ENCODE measurements around the gene MED29. TPM values are rescaled to one million over a fixed set of nuclear protein-coding genes. Genes with fewer than 3 reads are reported as not detected.

MED29 gene
- total RNA-seq: 14.2 and 20.1 TPM in 2 replicates

GRCh38 chr19:39390751-39391437 lies at the start of gene MED29, which contains the start of gene PAF1:
Gene MED29, plus strand, starts transcription at chr19:39391378. Its CDS starts 45 bp downstream, at chr19:39391423.
Gene PAF1, minus strand, starts transcription at chr19:39391106. Its CDS starts 242 bp downstream, at chr19:39390864.
- peak; percentile 99 for DNase-seq (ENCODE audit: low read depth, low spot score)

GRCh38 chr19:39341719-39342604 lies 49.2 kb upstream of the MED29 start, which contains the start of gene SAMD4B:
Gene SAMD4B, plus strand, starts transcription at chr19:39342421. Its CDS starts 14,473 bp downstream, at chr19:39356894.
- DNase-seq (ENCODE audit: low read depth, low spot score): peak; percentile 92

- DNase-seq (ENCODE audit: low read depth, low spot score): no peak
These were observed 48.4 kb upstream of the MED29 start for GRCh38 chr19:39342647-39343305.

DNA sequence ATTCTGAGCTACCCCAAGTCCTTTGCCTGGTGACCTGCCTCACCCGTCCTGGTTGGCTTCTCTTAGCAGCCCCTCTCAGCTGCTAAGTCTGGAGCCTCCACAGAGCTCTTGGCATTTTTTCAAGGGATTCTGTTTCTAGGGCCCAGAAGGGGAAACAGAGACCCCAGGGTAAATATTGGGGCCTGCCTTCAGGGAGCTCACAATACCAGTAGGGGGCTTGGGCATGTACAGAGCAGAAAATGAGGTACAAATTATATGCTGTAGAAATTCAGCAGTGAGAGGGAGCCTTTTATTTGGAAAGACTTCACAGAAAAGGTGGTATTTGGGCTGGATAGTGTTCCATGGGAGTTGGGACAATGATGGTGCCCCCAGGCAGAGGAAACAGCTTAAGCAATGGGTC lies 45.2 kb upstream of the MED29 start:
- no peak for DNase-seq (ENCODE audit: low read depth, low spot score)

GRCh38 chr19:39347332-39348164 lies 43.6 kb upstream of the MED29 start:
- DNase-seq (ENCODE audit: low read depth, low spot score): no peak

GRCh38 chr19:39349326-39349725 lies 41.9 kb upstream of the MED29 start:
- no peak for DNase-seq (ENCODE audit: low read depth, low spot score)

GRCh38 chr19:39350156-39350555 lies 41.0 kb upstream of the MED29 start:
- no peak for DNase-seq (ENCODE audit: low read depth, low spot score)

DNA sequence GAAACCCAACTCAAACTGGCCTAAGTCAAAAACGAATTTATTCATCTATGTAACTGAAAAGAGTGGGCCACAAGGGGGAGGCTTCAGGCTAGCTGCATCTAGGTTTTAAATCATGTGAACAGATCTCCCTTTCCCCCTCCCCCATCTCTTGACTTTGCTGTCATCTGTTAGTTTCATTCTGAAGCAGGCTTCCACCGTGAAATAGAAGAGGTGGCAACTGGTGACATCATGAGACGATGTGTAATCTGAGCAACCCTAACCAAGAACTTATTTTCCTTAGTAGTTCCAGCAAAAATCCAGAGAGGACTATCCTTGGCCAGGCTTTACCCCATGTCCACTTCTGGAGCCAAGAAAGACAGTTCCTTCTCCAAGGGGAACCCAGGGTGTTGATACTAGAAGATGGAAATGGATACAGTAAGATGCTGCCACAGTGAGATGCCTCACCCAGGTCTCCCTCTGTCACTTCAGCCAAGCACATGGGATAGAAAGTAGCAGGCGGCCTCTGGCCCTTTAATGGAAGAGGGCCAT lies 39.6 kb upstream of the MED29 start:
- no peak for DNase-seq (ENCODE audit: low read depth, low spot score)

DNA sequence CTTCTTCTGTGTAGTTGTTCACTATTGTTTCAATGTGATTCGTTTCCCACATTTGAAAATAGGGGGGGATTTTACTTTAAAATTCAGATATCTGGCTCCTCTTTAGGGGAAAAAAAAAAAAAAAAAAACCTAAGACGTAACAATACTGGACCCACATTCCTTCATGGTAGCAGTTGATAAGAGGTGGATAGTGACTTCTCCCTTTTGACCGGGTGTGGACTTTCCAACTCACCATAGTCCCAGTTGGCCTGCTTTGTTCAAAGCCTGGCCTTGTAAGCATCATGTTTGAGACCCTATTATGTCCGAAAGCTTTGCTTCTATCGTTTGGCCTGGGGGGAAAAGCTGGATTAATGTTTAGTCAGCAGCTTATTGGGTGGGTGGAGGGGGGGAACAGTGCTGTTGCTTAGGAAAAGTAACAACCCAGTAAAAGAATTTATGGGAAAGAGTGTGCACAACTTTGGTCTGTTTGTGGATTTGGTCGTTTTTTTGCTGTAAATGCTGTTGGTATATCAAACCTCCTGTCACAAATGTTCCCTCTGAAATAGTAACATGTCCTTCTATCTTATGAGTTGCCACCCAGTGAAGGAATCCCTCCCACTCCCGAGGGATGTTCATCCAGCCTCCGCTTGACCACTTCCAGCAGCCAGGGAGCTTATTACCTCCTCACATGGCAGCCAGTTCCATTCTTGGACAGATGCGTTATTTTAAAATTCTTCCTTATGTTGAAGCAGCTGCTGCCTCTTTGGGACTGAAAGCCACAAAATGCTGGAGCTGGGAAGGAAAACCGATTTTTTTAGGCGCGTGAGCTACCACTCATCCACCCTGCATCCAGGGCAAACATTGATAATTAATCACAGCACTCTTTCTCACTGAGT lies 38.6 kb upstream of the MED29 start:
- no peak for DNase-seq (ENCODE audit: low read depth, low spot score)

DNA sequence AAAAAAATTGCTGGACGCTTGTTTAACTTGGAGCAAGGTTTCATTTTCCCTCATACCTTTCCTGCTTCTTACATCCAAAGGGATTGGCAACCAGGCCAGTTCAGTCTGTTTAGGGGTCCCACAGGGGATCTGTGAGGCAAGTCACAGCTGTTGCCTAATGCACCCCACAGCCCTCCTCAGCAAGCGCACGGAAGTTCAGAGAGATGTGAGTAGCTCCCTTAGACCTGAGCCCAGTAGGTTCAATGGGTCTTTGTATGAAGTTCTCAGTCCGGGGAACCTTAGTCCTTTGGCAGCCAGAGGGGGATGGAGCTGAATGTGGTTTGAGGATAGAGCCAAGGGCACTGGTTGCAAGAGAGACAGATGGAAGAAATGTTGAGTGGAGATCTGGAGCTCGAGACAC lies 35.9 kb upstream of the MED29 start:
- DNase-seq (ENCODE audit: low read depth, low spot score): no peak

DNA sequence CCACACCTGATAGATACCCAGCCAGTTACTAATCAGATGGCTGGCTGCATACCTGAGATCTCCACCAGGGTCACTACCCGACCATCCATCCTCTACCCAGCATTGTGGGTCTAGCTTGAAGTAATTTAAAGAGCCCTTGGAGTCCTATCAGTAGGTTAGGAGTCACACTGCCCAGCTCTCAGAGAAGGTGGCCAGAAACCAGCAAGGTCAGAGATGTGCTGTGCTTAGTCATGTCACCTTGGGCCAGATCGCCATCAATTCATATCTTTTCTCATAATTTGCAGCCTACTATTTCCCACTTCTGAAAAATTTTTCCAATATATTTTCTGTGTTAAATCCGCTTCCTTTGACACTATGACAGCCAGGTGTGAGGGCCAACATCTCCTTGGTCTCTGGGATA lies 35.1 kb upstream of the MED29 start:
- DNase-seq (ENCODE audit: low read depth, low spot score): no peak

DNA sequence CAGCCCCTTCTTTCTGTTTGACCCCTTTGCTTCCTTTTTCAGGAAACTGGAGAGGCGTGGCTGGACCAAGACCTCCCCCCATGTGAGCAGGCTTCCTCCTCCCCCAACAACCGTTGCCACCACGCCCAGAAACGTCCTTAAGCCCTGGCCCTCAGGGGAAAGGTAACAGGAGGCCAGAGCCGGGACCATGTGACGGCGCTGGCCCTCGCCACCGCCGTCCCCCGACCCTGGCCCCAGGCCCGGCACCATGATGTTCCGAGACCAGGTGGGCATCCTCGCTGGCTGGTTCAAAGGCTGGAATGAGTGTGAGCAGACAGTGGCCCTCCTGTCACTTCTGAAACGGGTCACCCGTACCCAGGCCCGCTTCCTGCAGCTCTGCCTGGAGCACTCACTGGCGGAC lies 34.5 kb upstream of the MED29 start:
- DNase-seq (ENCODE audit: low read depth, low spot score): no peak

DNA sequence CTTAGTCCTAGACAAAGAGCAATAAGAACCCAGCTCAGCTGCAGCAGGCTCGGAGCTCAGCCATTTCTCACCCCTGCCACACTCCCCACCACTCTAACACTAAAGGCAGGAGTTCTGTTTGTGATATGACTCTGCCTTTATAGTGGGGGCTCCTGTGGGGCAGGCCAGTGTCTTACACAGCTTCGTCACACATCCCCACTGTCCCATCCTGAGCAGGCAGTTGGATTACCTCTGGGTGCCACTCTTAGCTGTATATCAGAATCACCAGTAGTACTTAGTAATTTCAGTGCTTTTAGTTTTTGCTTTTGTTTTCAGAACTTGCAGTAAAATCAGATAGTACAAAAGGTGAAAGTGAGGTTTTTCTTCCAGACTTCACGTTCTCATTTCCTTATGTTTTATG lies 32.2 kb upstream of the MED29 start:
- no peak for DNase-seq (ENCODE audit: low read depth, low spot score)

DNA sequence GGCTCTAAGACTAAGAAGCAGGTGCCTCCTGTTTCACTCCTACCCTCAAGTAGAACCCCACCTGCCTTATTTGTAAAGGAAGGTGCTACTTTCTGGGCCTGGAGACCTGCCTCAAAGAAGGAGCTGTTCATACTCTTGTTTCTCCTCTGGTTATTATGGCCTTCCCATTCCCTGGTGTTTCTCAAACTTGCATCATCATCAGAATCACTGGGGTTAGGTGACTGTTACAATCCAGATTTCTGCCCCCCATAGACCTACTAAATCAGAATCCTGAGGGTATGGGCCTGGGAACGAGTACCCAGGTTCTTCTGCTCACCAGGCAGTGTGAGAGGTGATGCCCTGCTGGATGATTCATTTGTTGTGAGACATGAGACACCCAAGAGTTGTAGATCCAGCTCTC lies 30.6 kb upstream of the MED29 start:
- DNase-seq (ENCODE audit: low read depth, low spot score): no peak

DNA sequence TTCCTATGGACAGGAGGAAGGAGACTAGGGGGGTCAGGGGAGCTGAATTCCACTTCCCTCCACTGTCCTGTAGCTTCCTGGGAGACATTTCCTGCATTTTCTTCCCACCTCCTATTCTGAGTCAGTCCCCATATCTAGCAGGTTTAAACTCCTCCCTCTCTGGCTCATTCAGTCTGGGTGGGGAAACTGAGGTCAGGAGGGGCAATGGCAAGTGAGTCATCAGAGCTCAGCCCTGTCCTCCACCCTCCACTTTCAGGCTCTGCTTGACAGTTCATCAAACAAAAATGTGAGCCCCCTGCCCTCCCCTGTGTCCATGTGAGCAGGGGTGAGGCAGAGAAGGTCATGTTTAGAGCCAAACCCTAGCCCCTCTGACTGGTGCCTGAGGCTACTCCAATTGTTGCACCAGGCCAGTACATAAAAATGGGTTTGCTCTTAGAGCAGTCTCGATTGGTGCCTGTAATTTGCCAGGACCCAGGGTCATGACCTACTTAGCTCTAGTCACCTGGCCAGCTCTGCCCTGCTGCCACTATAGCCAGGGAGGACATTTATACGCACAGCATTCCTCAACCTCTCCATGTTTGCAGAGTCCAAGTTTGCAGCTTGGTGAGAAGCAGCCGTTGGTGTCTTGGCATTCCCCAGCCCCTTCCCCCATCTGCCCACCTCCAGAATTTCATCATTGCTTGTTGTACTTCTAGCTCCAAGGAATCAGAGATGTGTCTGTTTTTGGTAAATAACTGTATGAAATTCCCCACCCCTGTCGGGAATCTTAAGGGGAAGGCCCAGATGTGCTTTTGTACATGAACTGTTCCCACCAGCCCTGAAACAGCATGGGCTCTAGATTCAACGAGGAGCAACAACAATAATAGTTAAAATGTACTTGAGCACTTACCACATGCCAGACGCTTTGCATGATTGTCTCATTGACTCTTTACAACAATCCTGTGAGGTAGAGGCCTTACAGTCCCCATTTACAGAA lies 28.2 kb upstream of the MED29 start:
- no peak for DNase-seq (ENCODE audit: low read depth, low spot score)

- DNase-seq (ENCODE audit: low read depth, low spot score): no peak
These were observed 27.2 kb upstream of the MED29 start for GRCh38 chr19:39363901-39364457.

DNA sequence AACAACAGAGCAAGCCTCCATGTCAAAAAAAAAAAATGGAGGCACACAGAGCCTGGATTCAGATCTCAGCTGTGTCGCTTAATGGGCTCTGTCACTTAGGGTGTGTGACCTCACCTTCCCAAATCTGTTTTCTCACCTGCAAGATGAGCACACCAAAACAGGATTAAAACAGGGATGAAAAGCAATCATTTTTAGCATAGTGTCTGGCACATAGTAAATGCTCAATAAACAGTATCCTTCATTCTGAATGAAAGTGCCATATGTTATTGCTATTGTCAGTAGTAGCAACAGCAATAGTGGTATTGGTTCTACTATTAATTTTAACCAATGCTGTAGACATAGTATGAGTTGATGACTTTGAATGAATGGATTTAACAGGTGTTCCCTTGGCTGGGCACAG lies 25.6 kb upstream of the MED29 start:
- no peak for DNase-seq (ENCODE audit: low read depth, low spot score)

DNA sequence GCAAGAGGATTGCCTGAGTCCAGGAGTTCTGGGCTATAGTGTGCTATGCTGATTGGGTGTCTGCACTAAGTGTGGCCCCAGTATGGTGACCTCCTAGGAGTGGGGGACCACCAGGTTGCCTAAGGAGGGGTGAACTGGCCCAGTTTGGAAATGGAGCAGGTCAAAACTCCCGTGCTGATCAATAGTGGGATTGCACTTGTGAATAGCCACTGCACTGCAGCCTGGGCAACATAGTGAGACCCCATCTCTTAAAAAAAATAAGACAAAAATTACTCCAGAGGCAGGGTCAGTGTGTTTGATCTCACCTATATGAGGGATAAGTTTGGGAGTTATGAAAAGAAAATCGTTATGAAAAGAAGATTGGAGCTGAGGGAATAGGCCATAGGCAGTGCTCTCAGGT lies 22.0 kb upstream of the MED29 start:
- no peak for DNase-seq (ENCODE audit: low read depth, low spot score)
